ENCODE results near the gene RPL36AL. TPM values are rescaled to one million over a fixed set of nuclear protein-coding genes. Genes with fewer than 3 reads are reported as not detected.

The RPL36AL gene
- total RNA-seq, 4 donors from 2014 or later, result 169 to 352 (median 270) TPM

GRCh38 chr14:49574038-49574437, 46.4 kb downstream of the RPL36AL start:
- WGBS, 2 donors (ENCODE audit: low coverage in 1 of 2), result 87 to 97% methylated on average over 5 of the region's 5 CpGs
- H3K4me3 ChIP-seq, result no peak overlapping the region
- no peak for ATAC-seq
- no peaks in the 10 kb centered on the region for H3K27me3 ChIP-seq
- no peak overlapping the region for H3K27ac ChIP-seq
- no peaks in the 10 kb centered on the region for H3K4me1 ChIP-seq
- no peak for TF ChIP-seq EP300 (IDR thresholded peaks at IDR 0.05)
- no peak for TF ChIP-seq POLR2AphosphoS5 (IDR thresholded peaks at IDR 0.05)
- TF ChIP-seq CTCF (IDR thresholded peaks at IDR 0.05), result no peak
- no peak for TF ChIP-seq POLR2A (IDR thresholded peaks at IDR 0.05)
- H3K36me3 ChIP-seq, result peaks cover 0 to 52% of the 10 kb centered on the region in 2 donors
- no peaks in the 10 kb centered on the region for H3K9me3 ChIP-seq

- Histone ChIP-seq H3K4me3 (no peak overlapping the region), H3K27me3 (no peaks in the 10 kb centered on the region), H3K9me3 (no peaks in the 10 kb centered on the region), H3K4me1 (no peaks in the 10 kb centered on the region), H3K36me3 (peaks cover 0 to 19% of the 10 kb centered on the region in 2 donors), H3K27ac (no peak overlapping the region)
- TF ChIP-seq POLR2AphosphoS5 (IDR thresholded peaks at IDR 0.05) (no peak), CTCF (IDR thresholded peaks at IDR 0.05) (no peak)
- WGBS, 2 donors (ENCODE audit: low coverage in 1 of 2), result 71 to 89% methylated on average over 3 of the region's 3 CpGs
- no peak for ATAC-seq
Observed at GRCh38 chr14:49569281-49569680, 51.1 kb downstream of the RPL36AL start.

Small RNAs within 50 kb of the gene (small RNA-seq; reads per million reads assigned to genes)
- gene AL139099.3 (0 reads per million in 4 donors), gene AL139099.4 (0 reads per million in 4 donors), gene RF00019 (0 reads per million in 4 donors)

Other genes starting within 250 kb of the RPL36AL start
- gene RPS29, start 34.2 kb downstream of the RPL36AL start, total RNA-seq, result 1,000 to 10,000 TPM; 2,027 to 8,808 (median 4,209) TPM
- 10 to 100 TPM in 2 of 4 donors, 1 to 10 TPM in 2; 4.0 to 13.9 (median 9.9) TPM for gene LRR1, start 21.7 kb downstream of the RPL36AL start, total RNA-seq
- gene MGAT2, start 173 bp upstream of the RPL36AL start, total RNA-seq, result 10 to 100 TPM; 17.4 to 29.8 (median 23.0) TPM
- 10 to 100 TPM in 1 of 4 donors, 1 to 10 TPM in 3; 6.8 to 10.4 (median 9.0) TPM for gene DNAAF2, start 14.6 kb upstream of the RPL36AL start, total RNA-seq
- gene POLE2, start 67.6 kb upstream of the RPL36AL start, total RNA-seq, result under 1 TPM in 3 of 4 donors, not detected in 1; 0.79 to 0.94 (median 0.93) TPM
- 10 to 100 TPM in 2 of 4 donors, 1 to 10 TPM in 2; 7.3 to 14.3 (median 10.5) TPM for gene KLHDC1, start 72.5 kb upstream of the RPL36AL start, total RNA-seq
- 100 to 1,000 TPM in 1 of 4 donors, 10 to 100 TPM in 3; 72.3 to 113 (median 97.1) TPM for gene KLHDC2, start 147.5 kb upstream of the RPL36AL start, total RNA-seq
- 10 to 100 TPM; 43.6 to 91.3 (median 68.6) TPM for gene NEMF, start 232.2 kb upstream of the RPL36AL start, total RNA-seq